Thyroid gland (tissue), 4 donors: ENCODE results near the gene SLC22A17. TPM values are rescaled to one million over a fixed set of nuclear protein-coding genes. Genes with fewer than 3 reads are reported as not detected.

Experiments used
- DNase-seq, 2 donors: peaks; one replicate each; pipeline ENCODE4 v3.0.0-alpha.2; 2019
- H3K27ac ChIP-seq, 3 donors: fragments of 200-600 bp; sonication (generic); 1 replicate in 2 of 3; 2 replicates in 1 of 3; pipeline ENCODE4 v1.5.1; 2016 to 2019; ENCODE audit warnings: mild to moderate bottlenecking in 1 of 3, moderate library complexity in 1 of 3
- H3K27me3 ChIP-seq: fragments of 200-600 bp; sonication (generic); one replicate; pipeline ENCODE4 v1.5.1; 2019
- H3K36me3 ChIP-seq, 2 donors: fragments of 200-600 bp; sonication (generic); one replicate each; pipeline ENCODE4 v1.5.1; 2016 to 2019
- H3K4me1 ChIP-seq, 2 donors: fragments of 200-600 bp; sonication (generic); one replicate each; pipeline ENCODE4 v1.5.1; 2017 to 2019
- H3K4me3 ChIP-seq, 3 donors: fragments of 200-600 bp; sonication (generic); replicated peaks in 1 of 3; 1 replicate in 2 of 3; 2 replicates in 1 of 3; pipeline ENCODE4 v1.5.1; 2016; ENCODE audit warnings: mild to moderate bottlenecking in 1 of 3
- H3K9me3 ChIP-seq: fragments of 200-600 bp; sonication (generic); one replicate; pipeline ENCODE4 v1.5.1; 2017
- CTCF ChIP-seq, 6 experiments: fragments of 200-600 bp in 3 of 6; fragments of 450-650 bp in 3 of 6; sonication (generic) in 3 of 6; IDR thresholded peaks; one replicate each; pipeline ENCODE4 v1.5.1; 2016 to 2019; ENCODE audit warnings: antibody characterized with exemption in 6 of 6, mild to moderate bottlenecking in 2 of 6, inconsistent platforms in 1 of 6, moderate library complexity in 1 of 6
- POLR2A ChIP-seq, 2 donors: fragments of 450-650 bp; IDR thresholded peaks; one replicate each; pipeline ENCODE4 v1.6.1; 2017; ENCODE audit warnings: antibody characterized with exemption in 2 of 2, mild to moderate bottlenecking in 2 of 2, moderate library complexity in 1 of 2
- WGBS, 2 donors: methylation state at CpG; one replicate each; pipeline ENCODE4 v1.1.5; 2017; 5-methylcytosine and 5-hydroxymethylcytosine counted together
- intact Hi-C: fragments of 100-400 bp; cut with DNase I; formaldehyde crosslinking; loops from one replicate; pipeline ENCODE4 v1.15.1; 2023
- total RNA-seq, 4 donors: library from RNA; depleted of rRNA; stranded (reverse); fragments of >200 nt; gene quantifications; one replicate each; pipeline ENCODE4 v1.2.3, GENCODE V29; 2016

Gene SLC22A17
- total RNA-seq, 4 donors from 2014 or later, result 27.5 to 94.2 (median 53.7) TPM

GRCh38 chr14:23376482-23377197, 24.0 kb upstream of the SLC22A17 start, which contains the start of gene CMTM5:
TSS of gene CMTM5 (plus strand) at chr14:23377046. CDS start at chr14:23377252, 206 bp downstream.
- no peak within 1 kb of the TSS for H3K27ac ChIP-seq
- H3K4me3 ChIP-seq, result no peak within 1 kb of the TSS
- H3K9me3 ChIP-seq, result no peaks in the 10 kb centered on the region
- WGBS, 2 donors, result 54% methylated on average over 13 of the region's 13 CpGs
- no peaks in the 10 kb centered on the region for H3K27me3 ChIP-seq
- no peak for DNase-seq
- H3K36me3 ChIP-seq, result no peaks in the 10 kb centered on the region
- TF ChIP-seq POLR2A (IDR thresholded peaks at IDR 0.05) (no peak), CTCF (IDR thresholded peaks at IDR 0.05) (no peak)
- H3K4me1 ChIP-seq, result no peaks in the 10 kb centered on the region
- intact Hi-C loops, result loop anchor here (5.0 kb wide), 1 partner anchor 114 kb away; no protein-coding TSS in a partner anchor

GRCh38 chr14:23375527-23376251, 23.0 kb upstream of the SLC22A17 start:
- no peaks in the 10 kb centered on the region for H3K9me3 ChIP-seq
- TF ChIP-seq CTCF (IDR thresholded peaks at IDR 0.05) (no peak), POLR2A (IDR thresholded peaks at IDR 0.05) (no peak)
- 84 to 88% methylated on average over 12 to 18 of the region's 21 CpGs for WGBS, 2 donors
- no peak for DNase-seq
- H3K4me3 ChIP-seq, result no peak overlapping the region
- H3K36me3 ChIP-seq, result no peaks in the 10 kb centered on the region
- H3K4me1 ChIP-seq, result no peaks in the 10 kb centered on the region
- no peaks in the 10 kb centered on the region for H3K27me3 ChIP-seq
- no peak overlapping the region for H3K27ac ChIP-seq
- intact Hi-C loops, result loop anchor here (5.0 kb wide), 1 partner anchor 113 kb away; no protein-coding TSS in a partner anchor

GRCh38 chr14:23373041-23373440, 20.4 kb upstream of the SLC22A17 start:
- H3K27me3 ChIP-seq, result no peaks in the 10 kb centered on the region
- H3K27ac ChIP-seq, result no peak overlapping the region
- H3K9me3 ChIP-seq, result no peaks in the 10 kb centered on the region
- 86 to 87% methylated on average over 3 of the region's 3 CpGs for WGBS, 2 donors
- intact Hi-C loops, result no loop called here
- no peaks in the 10 kb centered on the region for H3K4me1 ChIP-seq
- no peak for DNase-seq
- TF ChIP-seq POLR2A (IDR thresholded peaks at IDR 0.05) (no peak), CTCF (IDR thresholded peaks at IDR 0.05) (no peak)
- H3K4me3 ChIP-seq, result no peak overlapping the region
- H3K36me3 ChIP-seq, result no peaks in the 10 kb centered on the region

- Histone ChIP-seq H3K27ac (no peak within 1 kb of the TSS), H3K4me3 (no peak within 1 kb of the TSS), H3K27me3 (no peaks in the 10 kb centered on the region), H3K9me3 (no peaks in the 10 kb centered on the region), H3K36me3 (no peaks in the 10 kb centered on the region), H3K4me1 (no peaks in the 10 kb centered on the region)
- 80 to 83% methylated on average over 2 of the region's 2 CpGs for WGBS, 2 donors
- intact Hi-C loops, result no loop called here
- TF ChIP-seq CTCF (IDR thresholded peaks at IDR 0.05) (no peak), POLR2A (IDR thresholded peaks at IDR 0.05) (no peak)
- no peak for DNase-seq
Observed at GRCh38 chr14:23372509-23372908, 19.8 kb upstream of the SLC22A17 start, which contains the start of gene IL25. TSS of gene IL25 (plus strand) at chr14:23372809.

- H3K27ac ChIP-seq, result no peak overlapping the region
- no peaks in the 10 kb centered on the region for H3K9me3 ChIP-seq
- H3K36me3 ChIP-seq, result no peaks in the 10 kb centered on the region
- peaks cover 0 to under 1% of the 10 kb centered on the region in 2 donors for H3K4me1 ChIP-seq
- DNase-seq, result no peak
- 86% methylated on average over 1 of the region's 1 CpG; no CpG with 5 or more reads in 1 of the 2 donors for WGBS, 2 donors
- no peak for TF ChIP-seq POLR2A (IDR thresholded peaks at IDR 0.05)
- no peak for TF ChIP-seq CTCF (IDR thresholded peaks at IDR 0.05)
- H3K27me3 ChIP-seq, result no peaks in the 10 kb centered on the region
- H3K4me3 ChIP-seq, result no peak overlapping the region
- intact Hi-C loops, result no loop called here
Observed at GRCh38 chr14:23371865-23372264, 19.2 kb upstream of the SLC22A17 start.
